GM23338 (cell line): ENCODE data around the gene MTA1. TPM values are rescaled to one million over a fixed set of nuclear protein-coding genes. Genes with fewer than 3 reads are reported as not detected.
A peak's percentile ranks its signal among the peaks of the same experiment; 100 is the strongest.

Source experiments
- ATAC-seq: fragments of 200-7000 bp; cut with Tn5 transposase; 3 replicates; pipeline ENCODE4 v1.9.1; 2020
- DNase-seq: peaks from one replicate; pipeline ENCODE4 v3.0.0-alpha.2; 2015; ENCODE audit warnings: low spot score
- H2AFZ ChIP-seq: fragments of 200-600 bp; sonication (generic); 2 replicates; pipeline ENCODE4 v1.8.0; 2016; ENCODE audit warnings: antibody characterized with exemption, mild to moderate bottlenecking, moderate library complexity
- H3F3A ChIP-seq: fragments of 200-600 bp; sonication (generic); replicated peaks from 2 replicates; pipeline ENCODE4 v1.8.0; 2017; ENCODE audit warnings: antibody characterized with exemption, mixed run types, low read depth
- H3K27ac ChIP-seq: fragments of 200-600 bp; sonication (generic); 2 replicates; pipeline ENCODE4 v1.6.1; 2016; ENCODE audit warnings: low read depth
- H3K27me3 ChIP-seq: fragments of 200-600 bp; sonication (generic); 2 replicates; pipeline ENCODE4 v1.8.0; 2016; ENCODE audit warnings: mild to moderate bottlenecking, mixed run types, moderate library complexity; ENCODE audit not compliant: insufficient read depth
- H3K36me3 ChIP-seq: fragments of 200-600 bp; sonication (generic); 2 replicates; pipeline ENCODE4 v1.8.0; 2016; ENCODE audit warnings: mild to moderate bottlenecking; ENCODE audit not compliant: insufficient read depth
- H3K4me1 ChIP-seq: fragments of 200-600 bp; sonication (generic); 2 replicates; pipeline ENCODE4 v1.8.0; 2016; ENCODE audit warnings: mild to moderate bottlenecking, moderate library complexity; ENCODE audit not compliant: insufficient read depth
- H3K4me2 ChIP-seq: fragments of 200-600 bp; sonication (generic); 2 replicates; pipeline ENCODE4 v1.7.1; 2017; ENCODE audit warnings: mixed run types
- H3K4me3 ChIP-seq: fragments of 200-600 bp; sonication (generic); 2 replicates; pipeline ENCODE4 v1.6.1; 2016; ENCODE audit warnings: mixed run types
- H3K79me2 ChIP-seq: fragments of 200-600 bp; sonication (generic); replicated peaks from 2 replicates; pipeline ENCODE4 v1.8.0; 2017; ENCODE audit warnings: mild to moderate bottlenecking; ENCODE audit not compliant: insufficient read depth
- H3K9me2 ChIP-seq: fragments of 200-600 bp; sonication (generic); 2 replicates; pipeline ENCODE4 v1.8.0; 2017; ENCODE audit not compliant: insufficient read depth
- H4K20me1 ChIP-seq: fragments of 200-600 bp; sonication (generic); replicated peaks from 2 replicates; pipeline ENCODE4 v1.8.0; 2017; ENCODE audit warnings: mild to moderate bottlenecking; ENCODE audit not compliant: insufficient read depth
- H3K27ac Mint-ChIP-seq: 2 replicates; pipeline ENCODE4 v1.8.0; 2020; ENCODE audit warnings: inconsistent platforms, mild to moderate bottlenecking, moderate library complexity, mixed read lengths
- H3K27me3 Mint-ChIP-seq: 3 replicates; pipeline ENCODE4 v1.8.0; 2022; ENCODE audit warnings: low read depth, mild to moderate bottlenecking, moderate library complexity, mixed read lengths, inconsistent platforms; ENCODE audit not compliant: insufficient read depth, poor library complexity
- H3K36me3 Mint-ChIP-seq: 3 replicates; pipeline ENCODE4 v1.8.0; 2021; ENCODE audit warnings: low read depth, mild to moderate bottlenecking, inconsistent platforms, moderate library complexity, mixed read lengths
- H3K4me1 Mint-ChIP-seq: 3 replicates; pipeline ENCODE4 v1.8.0; 2020; ENCODE audit warnings: mild to moderate bottlenecking, inconsistent platforms, mixed read lengths
- H3K4me3 Mint-ChIP-seq: 3 replicates; pipeline ENCODE4 v1.8.0; 2021; ENCODE audit warnings: moderate library complexity, mild to moderate bottlenecking, inconsistent platforms, mixed read lengths
- H3K9me3 Mint-ChIP-seq: 3 replicates; pipeline ENCODE4 v1.8.0; 2020; ENCODE audit warnings: moderate library complexity, mild to moderate bottlenecking, inconsistent platforms, mixed read lengths
- CREB1 ChIP-seq: fragments of 250-450 bp; sonication (Bioruptor Pico); IDR thresholded peaks from 2 replicates; pipeline ENCODE4 v1.5.0; 2020; ENCODE audit warnings: low read depth, mild to moderate bottlenecking, moderate library complexity
- CTCF ChIP-seq, 2 experiments: fragments of 200-600 bp in 1 of 2; sonication (generic) in 1 of 2; conservative IDR thresholded peaks; 2 replicates each; pipeline versions ENCODE4 v1.5.1 to v1.6.1; 2016 to 2017; ENCODE audit warnings: antibody characterized with exemption in 2 of 2, low read depth in 2 of 2, mild to moderate bottlenecking in 2 of 2, moderate library complexity in 1 of 2
- EZH2 ChIP-seq: fragments of 200-600 bp; sonication (generic); IDR thresholded peaks from one replicate; pipeline ENCODE4 v1.8.0; 2017; ENCODE audit warnings: antibody characterized with exemption, mild to moderate bottlenecking, low read depth; ENCODE audit not compliant: unreplicated experiment
- EZH2phosphoT487 ChIP-seq: fragments of 200-600 bp; sonication (generic); IDR thresholded peaks from one replicate; pipeline ENCODE4 v1.8.1; 2018; ENCODE audit warnings: antibody characterized with exemption; ENCODE audit not compliant: unreplicated experiment
- POLR2AphosphoS5 ChIP-seq: IDR thresholded peaks from 2 replicates; pipeline ENCODE4 v1.6.1; 2016; ENCODE audit warnings: antibody characterized with exemption, low read depth
- STAT1 ChIP-seq: IDR thresholded peaks from one replicate; pipeline ENCODE4 v1.6.1; 2016; ENCODE audit warnings: antibody characterized with exemption; ENCODE audit not compliant: unreplicated experiment
- ZNF114 ChIP-seq: fragments of 250-450 bp; sonication (Bioruptor Pico); IDR thresholded peaks from 2 replicates; pipeline ENCODE4 v1.5.0; 2020; ENCODE audit warnings: mild to moderate bottlenecking, moderate library complexity
- ZNF331 ChIP-seq: fragments of 250-450 bp; sonication (Bioruptor Pico); IDR thresholded peaks from 2 replicates; pipeline ENCODE4 v1.5.0; 2020; ENCODE audit warnings: low read depth, mild to moderate bottlenecking, moderate library complexity
- ZNF462 ChIP-seq: fragments of 250-450 bp; sonication (Bioruptor Pico); IDR thresholded peaks from 2 replicates; pipeline ENCODE4 v1.5.0; 2020; ENCODE audit warnings: mild to moderate bottlenecking, moderate library complexity
- polyA plus RNA-seq: library from polyadenylated mRNA; unstranded; fragments of >200 nt; fragmentation: Nextera tagmentation; extraction: Ambion mirVana; gene quantifications from 2 replicates; pipeline ENCODE4 v1.2.1, GENCODE V29; 2016
- total RNA-seq: library from RNA; depleted of rRNA; stranded (reverse); fragments of >200 nt; shearing (Covaris generic); gene quantifications from 2 replicates; pipeline ENCODE4 v1.2.3, GENCODE V29; 2014

Gene MTA1
- total and polyA plus RNA-seq, 2 experiments from 2014 or later, result 53.3 to 126 TPM

- Mint-ChIP-seq H3K27me3 (peaks cover 72% of the 10 kb centered on the region), H3K4me1 (peaks cover 20% of the 10 kb centered on the region; the same call in 2 of the 3 replicates), H3K27ac (peak overlapping the region; percentile 70; the same call in 1 of the 2 replicates), H3K36me3 (no peaks in the 10 kb centered on the region), H3K4me3 (peak overlapping the region; percentile 67), H3K9me3 (no peaks in the 10 kb centered on the region)
- peak; percentile 95 for DNase-seq
- no peak for TF ChIP-seq ZNF114
- TF ChIP-seq STAT1, result no peak
- TF ChIP-seq CTCF (conservative IDR thresholded peaks at IDR 0.05; ENCODE audit: low read depth in 2 of 2), result peak in 1 of 2 experiments; percentile 37; a peak in 2 of 4 replicates
- TF ChIP-seq CREB1 (CRISPR knock-in tag), result peak; percentile 49; the same call in 1 of the 2 replicates
- no peak for TF ChIP-seq EZH2phosphoT487
- TF ChIP-seq POLR2AphosphoS5, result no peak
- TF ChIP-seq ZNF331 (CRISPR knock-in tag), result no peak
- no peaks in the 10 kb centered on the region for H3K36me3 ChIP-seq
- peaks cover 93% of the 10 kb centered on the region for H3K27me3 ChIP-seq
- peaks cover 8% of the 10 kb centered on the region; the same call in 1 of the 2 replicates for H3K4me1 ChIP-seq
- no peak overlapping the region for H2AFZ ChIP-seq
- H3K4me3 ChIP-seq, result peak overlapping the region; percentile 42; the same call in 1 of the 2 replicates
- ATAC-seq, result peak; percentile 8
- H3K79me2 ChIP-seq, result no peaks in the 10 kb centered on the region
- H3F3A ChIP-seq, result no peaks in the 10 kb centered on the region
- no peaks in the 10 kb centered on the region for H4K20me1 ChIP-seq
- H3K27ac ChIP-seq, result no peak overlapping the region
- no peaks in the 10 kb centered on the region for H3K9me2 ChIP-seq
- peak overlapping the region; percentile 87 for H3K4me2 ChIP-seq
Observed at GRCh38 chr14:105481886-105482457, 62.3 kb downstream of the MTA1 start.

GRCh38 chr14:105482486-105483110 is 63.0 kb downstream of the MTA1 start:
- H3K4me3 ChIP-seq, result no peak overlapping the region
- no peak overlapping the region for H3K27ac ChIP-seq
- H3K9me2 ChIP-seq, result no peaks in the 10 kb centered on the region
- peak overlapping the region; percentile 70; the same call in 1 of the 2 replicates for H3K27ac Mint-ChIP-seq
- no peaks in the 10 kb centered on the region for H3K79me2 ChIP-seq
- H3K9me3 Mint-ChIP-seq, result no peaks in the 10 kb centered on the region
- no peaks in the 10 kb centered on the region for H3K36me3 ChIP-seq
- H3K36me3 Mint-ChIP-seq, result no peaks in the 10 kb centered on the region
- H3K4me2 ChIP-seq, result no peak overlapping the region
- H4K20me1 ChIP-seq, result no peaks in the 10 kb centered on the region
- H2AFZ ChIP-seq, result no peak overlapping the region
- H3K27me3 Mint-ChIP-seq, result peaks cover 70% of the 10 kb centered on the region
- peaks cover 15% of the 10 kb centered on the region; the same call in 2 of the 3 replicates for H3K4me1 Mint-ChIP-seq
- peaks cover 93% of the 10 kb centered on the region for H3K27me3 ChIP-seq
- H3F3A ChIP-seq, result no peaks in the 10 kb centered on the region
- peaks cover 8% of the 10 kb centered on the region; the same call in 1 of the 2 replicates for H3K4me1 ChIP-seq
- H3K4me3 Mint-ChIP-seq, result peak overlapping the region; percentile 67; the same call in 1 of the 3 replicates
- DNase-seq (no peak), ATAC-seq (no peak)
- no peak for TF ChIP-seq CTCF (conservative IDR thresholded peaks at IDR 0.05; ENCODE audit: low read depth in 2 of 2)
- no peak for TF ChIP-seq ZNF331 (CRISPR knock-in tag)
- no peak for TF ChIP-seq EZH2phosphoT487
- TF ChIP-seq ZNF114, result no peak
- TF ChIP-seq ZNF462 (CRISPR knock-in tag), result no peak
- TF ChIP-seq EZH2, result no peak
